ENCODE measurements around the gene ZNF609. TPM values are rescaled to one million over a fixed set of nuclear protein-coding genes. Genes with fewer than 3 reads are reported as not detected.

The ZNF609 gene
- total RNA-seq, 4 donors from 2014 or later = 38.7 to 50.6 (median 43.9) TPM

DNA sequence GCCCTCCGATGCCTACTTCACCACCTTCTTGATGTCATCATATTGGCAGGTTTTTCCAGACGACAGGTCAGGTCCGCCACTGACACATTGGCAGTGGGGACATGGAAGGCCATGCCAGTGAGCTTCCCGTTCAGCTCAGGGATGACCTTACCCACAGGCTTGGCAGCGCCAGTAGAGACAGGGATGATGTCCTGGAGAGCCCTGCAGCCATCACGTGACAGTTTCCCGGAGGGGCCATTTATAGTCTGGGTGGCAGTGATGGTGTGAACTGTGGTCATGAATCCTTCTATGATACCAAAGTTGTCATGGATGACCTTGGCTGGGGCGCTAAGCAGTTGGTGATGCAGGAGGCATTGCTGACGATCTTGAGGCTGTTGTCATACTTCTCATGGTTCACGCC is 68.5 kb downstream of the ZNF609 start:
- H3K4me1 ChIP-seq = peaks cover 0 to 7% (median 0%) of the 10 kb centered on the region in 3 donors
- H3K36me3 ChIP-seq = peaks cover 0 to 14% of the 10 kb centered on the region in 2 donors
- no peak overlapping the region for H3K4me3 ChIP-seq
- no peaks in the 10 kb centered on the region for H3K9me3 ChIP-seq
- 100% methylated on average over 3 to 6 of the region's 10 CpGs for WGBS, 2 donors (ENCODE audit: low coverage in 1 of 2)
- no peak for ATAC-seq
- TF ChIP-seq POLR2A (IDR thresholded peaks at IDR 0.05) (no peak), POLR2AphosphoS5 (IDR thresholded peaks at IDR 0.05) (no peak)
- TF ChIP-seq, protein P1, sequence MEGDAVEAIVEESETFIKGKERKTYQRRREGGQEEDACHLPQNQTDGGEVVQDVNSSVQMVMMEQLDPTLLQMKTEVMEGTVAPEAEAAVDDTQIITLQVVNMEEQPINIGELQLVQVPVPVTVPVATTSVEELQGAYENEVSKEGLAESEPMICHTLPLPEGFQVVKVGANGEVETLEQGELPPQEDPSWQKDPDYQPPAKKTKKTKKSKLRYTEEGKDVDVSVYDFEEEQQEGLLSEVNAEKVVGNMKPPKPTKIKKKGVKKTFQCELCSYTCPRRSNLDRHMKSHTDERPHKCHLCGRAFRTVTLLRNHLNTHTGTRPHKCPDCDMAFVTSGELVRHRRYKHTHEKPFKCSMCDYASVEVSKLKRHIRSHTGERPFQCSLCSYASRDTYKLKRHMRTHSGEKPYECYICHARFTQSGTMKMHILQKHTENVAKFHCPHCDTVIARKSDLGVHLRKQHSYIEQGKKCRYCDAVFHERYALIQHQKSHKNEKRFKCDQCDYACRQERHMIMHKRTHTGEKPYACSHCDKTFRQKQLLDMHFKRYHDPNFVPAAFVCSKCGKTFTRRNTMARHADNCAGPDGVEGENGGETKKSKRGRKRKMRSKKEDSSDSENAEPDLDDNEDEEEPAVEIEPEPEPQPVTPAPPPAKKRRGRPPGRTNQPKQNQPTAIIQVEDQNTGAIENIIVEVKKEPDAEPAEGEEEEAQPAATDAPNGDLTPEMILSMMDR (IDR thresholded peaks at IDR 0.05) = no peak
- no peaks in the 10 kb centered on the region for H3K27me3 ChIP-seq
- no peak overlapping the region for H3K27ac ChIP-seq

DNA sequence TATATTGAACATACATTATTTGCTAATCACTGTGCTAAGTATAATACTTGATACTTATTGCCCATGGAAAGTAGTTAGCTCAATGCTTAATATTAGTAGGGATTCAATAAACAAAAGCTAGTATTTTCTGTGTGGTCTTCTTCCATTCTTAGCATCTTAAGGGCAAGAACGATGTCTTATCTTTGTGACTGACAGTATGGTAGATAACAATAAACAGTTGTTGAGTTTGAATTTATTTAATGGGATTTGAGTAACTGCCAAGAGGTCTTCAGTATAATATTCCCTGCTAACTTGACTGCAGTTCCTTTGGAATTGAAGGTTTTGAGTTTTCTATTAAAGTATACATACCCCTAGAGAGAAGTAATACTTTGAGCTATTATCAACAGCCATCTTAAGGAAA is 70.1 kb downstream of the ZNF609 start:
- WGBS, 2 donors (ENCODE audit: low coverage in 1 of 2) = 8 to 39% methylated on average over 1 of the region's 1 CpG
- Histone ChIP-seq H3K27ac (no peak overlapping the region), H3K27me3 (no peaks in the 10 kb centered on the region), H3K9me3 (no peaks in the 10 kb centered on the region), H3K4me1 (peaks cover 0 to 17% (median 0%) of the 10 kb centered on the region in 3 donors), H3K36me3 (peaks cover 0 to 14% of the 10 kb centered on the region in 2 donors), H3K4me3 (no peak overlapping the region)
- no peak for ATAC-seq
- no peak for TF ChIP-seq POLR2AphosphoS5 (IDR thresholded peaks at IDR 0.05)
- TF ChIP-seq POLR2A (IDR thresholded peaks at IDR 0.05) = no peak
- TF ChIP-seq EP300 (IDR thresholded peaks at IDR 0.05) = no peak
- TF ChIP-seq, protein P1 (IDR thresholded peaks at IDR 0.05) = no peak

DNA sequence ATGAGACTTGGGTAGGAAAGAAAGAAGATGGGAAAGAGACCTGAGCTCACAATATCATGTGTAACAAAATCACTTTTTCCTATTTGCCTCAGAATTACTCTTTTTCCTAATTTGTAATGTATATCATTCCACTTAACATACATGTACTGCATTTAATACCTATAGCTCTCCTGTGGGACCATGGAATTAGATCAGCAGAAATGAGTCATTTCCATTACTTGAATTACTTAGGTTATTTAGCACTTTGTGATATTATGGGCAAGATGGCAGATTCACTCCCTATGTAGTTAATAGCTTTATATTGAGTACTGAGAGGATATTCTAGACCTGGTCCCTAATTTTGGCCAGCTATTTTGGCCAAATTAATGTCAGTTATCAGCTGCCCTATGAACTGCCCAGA is 70.5 kb downstream of the ZNF609 start:
- no peak overlapping the region for H3K27ac ChIP-seq
- TF ChIP-seq, protein P1 (IDR thresholded peaks at IDR 0.05) = no peak
- no peak for TF ChIP-seq POLR2A (IDR thresholded peaks at IDR 0.05)
- no peak for TF ChIP-seq POLR2AphosphoS5 (IDR thresholded peaks at IDR 0.05)
- no peak for TF ChIP-seq EP300 (IDR thresholded peaks at IDR 0.05)

DNA sequence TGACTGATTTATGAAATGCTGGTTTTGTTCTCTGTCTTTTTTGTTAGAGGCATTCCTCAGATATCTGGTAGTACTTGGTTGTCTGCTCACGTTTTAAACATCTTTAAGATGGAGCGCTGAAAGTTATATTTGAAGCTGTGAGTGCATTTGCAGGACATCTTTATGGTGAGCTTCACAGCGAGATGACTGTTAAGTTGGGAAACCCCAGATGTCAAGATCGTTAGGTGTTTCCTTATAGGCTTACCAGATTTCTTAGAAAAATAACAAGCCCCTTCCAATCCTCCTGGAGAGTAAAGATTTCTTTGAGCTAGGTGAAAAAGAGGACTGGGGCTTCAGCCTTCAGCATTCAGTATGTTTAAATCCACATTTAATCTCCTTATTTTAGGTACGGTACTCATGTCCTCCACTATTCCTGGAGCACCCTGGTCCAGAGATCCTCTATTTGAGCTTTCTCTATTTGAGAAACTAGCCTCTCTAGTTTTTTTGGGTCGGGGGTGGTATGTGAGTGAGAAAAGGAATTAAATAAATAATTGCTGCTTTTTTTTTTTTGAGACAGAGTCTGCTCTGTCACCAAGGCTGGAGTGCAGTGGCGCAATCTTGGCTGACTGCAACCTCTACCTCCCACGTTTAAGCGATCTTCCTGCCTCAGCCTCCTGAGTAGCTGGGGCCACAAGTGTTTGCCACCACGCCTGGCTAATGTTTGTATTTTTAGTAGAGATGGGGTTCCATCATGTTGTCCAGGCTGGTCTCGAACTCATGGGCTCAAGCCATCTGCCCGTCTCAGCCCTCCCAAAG is 72.3 kb downstream of the ZNF609 start:
- H3K4me1 ChIP-seq = peaks cover 0 to 25% (median 0%) of the 10 kb centered on the region in 3 donors
- H3K36me3 ChIP-seq = peaks cover 0 to 14% of the 10 kb centered on the region in 2 donors
- WGBS, 2 donors (ENCODE audit: low coverage in 1 of 2) = 82 to 87% methylated on average over 6 to 10 of the region's 12 CpGs
- H3K4me3 ChIP-seq = no peak overlapping the region
- no peaks in the 10 kb centered on the region for H3K27me3 ChIP-seq
- H3K27ac ChIP-seq = no peak overlapping the region
- TF ChIP-seq POLR2A (IDR thresholded peaks at IDR 0.05) (no peak), EP300 (IDR thresholded peaks at IDR 0.05) (no peak), POLR2AphosphoS5 (IDR thresholded peaks at IDR 0.05) (no peak)
- TF ChIP-seq, protein P1 (IDR thresholded peaks at IDR 0.05) = no peak
- ATAC-seq = no peak
- no peaks in the 10 kb centered on the region for H3K9me3 ChIP-seq

More for the DNA sequence above, 70.5 kb downstream of the ZNF609 start:
- ATAC-seq = no peak
- H3K36me3 ChIP-seq = peaks cover 0 to 14% of the 10 kb centered on the region in 2 donors
- H3K27me3 ChIP-seq = no peaks in the 10 kb centered on the region
- no peaks in the 10 kb centered on the region for H3K9me3 ChIP-seq
- H3K4me1 ChIP-seq = peaks cover 0 to 22% (median 0%) of the 10 kb centered on the region in 3 donors
- H3K4me3 ChIP-seq = no peak overlapping the region

All from gastroesophageal sphincter (tissue), 4 donors.